BLaER1 treated with 17β-estradiol and CSF1 and Interleukin-3, amounts not matched to agents 10 nM and 100 nM (cell line): Measurements from ENCODE around the gene IGFALS.

Experiments used
- H3K27ac ChIP-seq, 11 experiments: shearing (Covaris generic); formaldehyde crosslinking; 2 replicates each; pipeline ENCODE4 v1.8.1; 2022
- H3K27me3 ChIP-seq, 11 experiments: shearing (Covaris generic); formaldehyde crosslinking; 2 replicates each; pipeline ENCODE4 v1.8.1; 2022
- H3K36me3 ChIP-seq, 11 experiments: shearing (Covaris generic); formaldehyde crosslinking; 2 replicates each; pipeline ENCODE4 v1.8.1; 2022
- H3K4me1 ChIP-seq, 10 experiments: shearing (Covaris generic); formaldehyde crosslinking; 2 replicates each; pipeline ENCODE4 v1.8.1; 2022
- H3K4me2 ChIP-seq, 11 experiments: shearing (Covaris generic); formaldehyde crosslinking; 2 replicates each; pipeline ENCODE4 v1.8.1; 2022
- H3K4me3 ChIP-seq, 10 experiments: shearing (Covaris generic); formaldehyde crosslinking; 2 replicates each; pipeline ENCODE4 v1.8.1; 2022
- H3K9ac ChIP-seq, 11 experiments: shearing (Covaris generic); formaldehyde crosslinking; 2 replicates each; pipeline ENCODE4 v1.8.1; 2022
- H3K9me3 ChIP-seq, 11 experiments: shearing (Covaris generic); formaldehyde crosslinking; replicated peaks in 1 of 11; 2 replicates each; pipeline ENCODE4 v1.8.1; 2022
- H4K20me1 ChIP-seq, 11 experiments: shearing (Covaris generic); formaldehyde crosslinking; 2 replicates each; pipeline ENCODE4 v1.8.1; 2022
- Cebpa-rat ChIP-seq, 11 experiments: shearing (Covaris generic); IDR thresholded peaks; 2 replicates each; pipeline ENCODE4 v1.8.1; 2022

Gene IGFALS

GRCh38 chr16:1754204-1754603, 39.3 kb downstream of the IGFALS start:
- Histone ChIP-seq H3K27ac (no peak overlapping the region), H4K20me1 (peaks cover 0 to 96% (median 41%) of the 10 kb centered on the region in 11 experiments; a peak in 17 of 22 replicates), H3K4me3 (no peak overlapping the region), H3K9ac (no peak overlapping the region), H3K36me3 (peaks cover 78 to 100% (median 91%) of the 10 kb centered on the region in 11 experiments), H3K9me3 (no peaks in the 10 kb centered on the region), H3K4me2 (no peak overlapping the region), H3K4me1 (peaks cover 0 to 16% (median 5%) of the 10 kb centered on the region in 10 experiments; a peak in 10 of 20 replicates), H3K27me3 (no peaks in the 10 kb centered on the region)
- TF ChIP-seq Cebpa-rat (IDR thresholded peaks at IDR 0.05): no peak

GRCh38 chr16:1752853-1753252, 40.7 kb downstream of the IGFALS start:
- no peak for TF ChIP-seq Cebpa-rat (IDR thresholded peaks at IDR 0.05)
- Histone ChIP-seq H3K4me2 (no peak overlapping the region), H3K9me3 (no peaks in the 10 kb centered on the region), H3K4me1 (peaks cover 0 to 16% (median 5%) of the 10 kb centered on the region in 10 experiments; a peak in 10 of 20 replicates), H3K27me3 (no peaks in the 10 kb centered on the region), H4K20me1 (peaks cover 0 to 94% (median 39%) of the 10 kb centered on the region in 11 experiments; a peak in 16 of 22 replicates), H3K4me3 (no peak overlapping the region), H3K36me3 (peaks cover 83 to 100% (median 94%) of the 10 kb centered on the region in 11 experiments), H3K27ac (no peak overlapping the region), H3K9ac (no peak overlapping the region)

GRCh38 chr16:1751946-1752345, 41.6 kb downstream of the IGFALS start:
- Histone ChIP-seq H3K4me2 (no peak overlapping the region), H4K20me1 (peaks cover 0 to 94% (median 34%) of the 10 kb centered on the region in 11 experiments; a peak in 16 of 22 replicates), H3K9ac (no peak overlapping the region), H3K9me3 (no peaks in the 10 kb centered on the region), H3K27me3 (no peaks in the 10 kb centered on the region), H3K4me1 (peaks cover 0 to 8% (median under 1%) of the 10 kb centered on the region in 10 experiments; a peak in 8 of 20 replicates), H3K36me3 (peaks cover 86 to 100% (median 95%) of the 10 kb centered on the region in 11 experiments), H3K4me3 (no peak overlapping the region), H3K27ac (no peak overlapping the region)
- no peak for TF ChIP-seq Cebpa-rat (IDR thresholded peaks at IDR 0.05)

GRCh38 chr16:1749152-1750117, 44.1 kb downstream of the IGFALS start:
- Histone ChIP-seq H3K4me2 (no peak overlapping the region), H3K4me3 (no peak overlapping the region), H4K20me1 (peaks cover 1 to 93% (median 37%) of the 10 kb centered on the region in 11 experiments; a peak in 19 of 22 replicates), H3K27me3 (no peaks in the 10 kb centered on the region), H3K27ac (no peak overlapping the region), H3K4me1 (peaks cover 0 to 14% (median 9%) of the 10 kb centered on the region in 10 experiments; a peak in 10 of 20 replicates), H3K36me3 (peaks cover 95 to 100% (median 98%) of the 10 kb centered on the region in 11 experiments), H3K9me3 (no peaks in the 10 kb centered on the region), H3K9ac (no peak overlapping the region)
- TF ChIP-seq Cebpa-rat (IDR thresholded peaks at IDR 0.05): no peak

- no peaks in the 10 kb centered on the region for H3K27me3 ChIP-seq
- TF ChIP-seq Cebpa-rat (IDR thresholded peaks at IDR 0.05): no peak
- H3K4me1 ChIP-seq: peaks cover 0 to 19% (median 12%) of the 10 kb centered on the region in 10 experiments; a peak in 11 of 20 replicates
- H3K36me3 ChIP-seq: peaks cover 96 to 100% (median 100%) of the 10 kb centered on the region in 11 experiments
- H3K9ac ChIP-seq: no peak overlapping the region
- peaks cover 13 to 93% (median 51%) of the 10 kb centered on the region in 11 experiments; a peak in 20 of 22 replicates for H4K20me1 ChIP-seq
- no peaks in the 10 kb centered on the region for H3K9me3 ChIP-seq
- H3K4me3 ChIP-seq: no peak overlapping the region
- H3K4me2 ChIP-seq: no peak overlapping the region
- H3K27ac ChIP-seq: no peak overlapping the region
Measured at GRCh38 chr16:1747934-1748333, 45.6 kb downstream of the IGFALS start.

GRCh38 chr16:1746693-1747195, 46.8 kb downstream of the IGFALS start:
- Histone ChIP-seq H3K9me3 (no peaks in the 10 kb centered on the region), H3K4me1 (peaks cover 0 to 19% (median 12%) of the 10 kb centered on the region in 10 experiments; a peak in 11 of 20 replicates), H3K27ac (no peak overlapping the region), H3K27me3 (no peaks in the 10 kb centered on the region), H4K20me1 (peaks cover 23 to 91% (median 54%) of the 10 kb centered on the region in 11 experiments; a peak in 20 of 22 replicates), H3K9ac (no peak overlapping the region), H3K4me2 (no peak overlapping the region), H3K36me3 (peaks cover 86 to 100% (median 97%) of the 10 kb centered on the region in 11 experiments), H3K4me3 (no peak overlapping the region)
- TF ChIP-seq Cebpa-rat (IDR thresholded peaks at IDR 0.05): no peak

- Histone ChIP-seq H4K20me1 (peaks cover 26 to 91% (median 56%) of the 10 kb centered on the region in 11 experiments; a peak in 19 of 22 replicates), H3K9me3 (no peaks in the 10 kb centered on the region), H3K27ac (peak overlapping the region in 3 of 11 experiments; percentile 0 to 18 (median 4); a peak in 3 of 22 replicates), H3K27me3 (no peaks in the 10 kb centered on the region), H3K9ac (peak overlapping the region in 3 of 11 experiments; percentile 10 to 21 (median 11); a peak in 3 of 22 replicates), H3K4me1 (peaks cover 0 to 19% (median 12%) of the 10 kb centered on the region in 10 experiments; a peak in 11 of 20 replicates), H3K4me2 (peak overlapping the region in 4 of 11 experiments; percentile 20 to 39 (median 30); a peak in 4 of 22 replicates), H3K4me3 (no peak overlapping the region), H3K36me3 (peaks cover 86 to 100% (median 97%) of the 10 kb centered on the region in 11 experiments)
- TF ChIP-seq Cebpa-rat (IDR thresholded peaks at IDR 0.05): no peak
Measured at GRCh38 chr16:1745900-1746692, 47.4 kb downstream of the IGFALS start.
